Adipocyte (in vitro differentiated cells): Measurements from ENCODE around the gene CTCFL.

Experiments
- DNase-seq: peaks from one replicate; pipeline ENCODE4 v3.0.0-alpha.2; 2015; ENCODE audit warnings: low read depth
- H3K27me3 ChIP-seq: replicated peaks from 2 replicates; pipeline ENCODE4 v1.7.0; 2013; ENCODE audit warnings: mild to moderate bottlenecking, low read length, moderate library complexity; ENCODE audit not compliant: control insufficient read depth, insufficient read depth
- H3K36me3 ChIP-seq: 2 replicates; pipeline ENCODE4 v1.7.0; 2013; ENCODE audit warnings: low read length, mild to moderate bottlenecking, moderate library complexity; ENCODE audit not compliant: control insufficient read depth, insufficient read depth, severe bottlenecking
- H3K4me1 ChIP-seq: 2 replicates; pipeline ENCODE4 v1.7.0; 2013; ENCODE audit warnings: mild to moderate bottlenecking, low read length, moderate library complexity; ENCODE audit not compliant: control insufficient read depth, insufficient read depth
- H3K4me3 ChIP-seq: 2 replicates; pipeline ENCODE4 v1.7.0; 2013; ENCODE audit warnings: mild to moderate bottlenecking, low read length, moderate library complexity
- H3K9ac ChIP-seq: 2 replicates; pipeline ENCODE4 v1.7.0; 2013; ENCODE audit warnings: mild to moderate bottlenecking, low read length, moderate library complexity
- H3K9me3 ChIP-seq: 2 replicates; pipeline ENCODE4 v1.7.0; 2013; ENCODE audit warnings: mild to moderate bottlenecking, low read length, moderate library complexity; ENCODE audit not compliant: control insufficient read depth

CTCFL gene

GRCh38 chr20:57524511-57525176, at the start of gene CTCFL:
TSS of gene CTCFL (minus strand) at chr20:57525140. CDS start at chr20:57524205, 935 bp downstream.
- H3K4me1 ChIP-seq: no peaks in the 10 kb centered on the region
- no peak for DNase-seq
- peaks cover 3% of the 10 kb centered on the region for H3K9me3 ChIP-seq
- H3K4me3 ChIP-seq: no peak within 1 kb of the TSS
- H3K9ac ChIP-seq: no peak within 1 kb of the TSS
- H3K27me3 ChIP-seq: peaks cover 23% of the 10 kb centered on the region
- H3K36me3 ChIP-seq: no peaks in the 10 kb centered on the region

GRCh38 chr20:57573894-57574293, 49.0 kb upstream of the CTCFL start:
- H3K4me3 ChIP-seq: no peak overlapping the region
- DNase-seq: no peak
- peaks cover 8% of the 10 kb centered on the region for H3K4me1 ChIP-seq
- no peaks in the 10 kb centered on the region for H3K36me3 ChIP-seq
- H3K27me3 ChIP-seq: peaks cover 52% of the 10 kb centered on the region
- peaks cover 6% of the 10 kb centered on the region for H3K9me3 ChIP-seq
- no peak overlapping the region for H3K9ac ChIP-seq

GRCh38 chr20:57573242-57573641, 48.3 kb upstream of the CTCFL start:
- peaks cover 2% of the 10 kb centered on the region for H3K36me3 ChIP-seq
- peaks cover 6% of the 10 kb centered on the region for H3K9me3 ChIP-seq
- peaks cover 47% of the 10 kb centered on the region for H3K27me3 ChIP-seq
- H3K4me1 ChIP-seq: peaks cover 13% of the 10 kb centered on the region
- no peak overlapping the region for H3K4me3 ChIP-seq
- DNase-seq: no peak
- no peak overlapping the region for H3K9ac ChIP-seq

GRCh38 chr20:57571782-57572416, 47.0 kb upstream of the CTCFL start:
- Histone ChIP-seq H3K36me3 (peaks cover 2% of the 10 kb centered on the region), H3K27me3 (peaks cover 39% of the 10 kb centered on the region), H3K4me3 (no peak overlapping the region), H3K4me1 (peaks cover 13% of the 10 kb centered on the region), H3K9ac (no peak overlapping the region), H3K9me3 (peaks cover 6% of the 10 kb centered on the region)
- no peak for DNase-seq

- peaks cover 2% of the 10 kb centered on the region for H3K36me3 ChIP-seq
- H3K9me3 ChIP-seq: peaks cover 4% of the 10 kb centered on the region
- peaks cover 13% of the 10 kb centered on the region for H3K4me1 ChIP-seq
- no peak overlapping the region for H3K9ac ChIP-seq
- H3K4me3 ChIP-seq: no peak overlapping the region
- DNase-seq: no peak
- H3K27me3 ChIP-seq: peaks cover 33% of the 10 kb centered on the region
These were observed 46.0 kb upstream of the CTCFL start for GRCh38 chr20:57570920-57571319.

- Histone ChIP-seq H3K9ac (no peak overlapping the region), H3K4me1 (peaks cover 13% of the 10 kb centered on the region), H3K36me3 (peaks cover 8% of the 10 kb centered on the region), H3K9me3 (no peaks in the 10 kb centered on the region), H3K4me3 (no peak overlapping the region), H3K27me3 (peaks cover 27% of the 10 kb centered on the region)
- no peak for DNase-seq
These were observed 45.4 kb upstream of the CTCFL start for GRCh38 chr20:57570145-57570850.

- no peak overlapping the region for H3K4me3 ChIP-seq
- peaks cover 16% of the 10 kb centered on the region for H3K4me1 ChIP-seq
- no peak overlapping the region for H3K9ac ChIP-seq
- peaks cover 21% of the 10 kb centered on the region for H3K36me3 ChIP-seq
- H3K27me3 ChIP-seq: peaks cover 14% of the 10 kb centered on the region
- no peaks in the 10 kb centered on the region for H3K9me3 ChIP-seq
- no peak for DNase-seq
These were observed 44.0 kb upstream of the CTCFL start for GRCh38 chr20:57568960-57569359.

GRCh38 chr20:57568088-57568896, 43.4 kb upstream of the CTCFL start:
- Histone ChIP-seq H3K27me3 (peaks cover 7% of the 10 kb centered on the region), H3K36me3 (peaks cover 26% of the 10 kb centered on the region)

GRCh38 chr20:57567471-57568079, 42.6 kb upstream of the CTCFL start:
- Histone ChIP-seq H3K4me3 (no peak overlapping the region), H3K4me1 (peaks cover 16% of the 10 kb centered on the region), H3K36me3 (peaks cover 26% of the 10 kb centered on the region), H3K9ac (no peak overlapping the region), H3K9me3 (no peaks in the 10 kb centered on the region), H3K27me3 (peaks cover 3% of the 10 kb centered on the region)
- DNase-seq: no peak

More at GRCh38 chr20:57568088-57568896, 43.4 kb upstream of the CTCFL start:
- Histone ChIP-seq H3K4me1 (peaks cover 16% of the 10 kb centered on the region), H3K9me3 (no peaks in the 10 kb centered on the region), H3K4me3 (peak overlapping the region; percentile 13), H3K9ac (no peak overlapping the region)
- DNase-seq: no peak

GRCh38 chr20:57566803-57567459, 42.0 kb upstream of the CTCFL start:
- no peaks in the 10 kb centered on the region for H3K9me3 ChIP-seq
- H3K27me3 ChIP-seq: no peaks in the 10 kb centered on the region
- peaks cover 16% of the 10 kb centered on the region for H3K4me1 ChIP-seq
- H3K4me3 ChIP-seq: no peak overlapping the region
- H3K36me3 ChIP-seq: peaks cover 26% of the 10 kb centered on the region
- DNase-seq: no peak
- peak overlapping the region; percentile 33 for H3K9ac ChIP-seq
